Lower leg skin (tissue), 3 donors: ENCODE results near the gene SLC1A7.

Experiments used
- POLR2A ChIP-seq, 2 donors: fragments of 450-650 bp; IDR thresholded peaks; one replicate each; pipeline ENCODE4 v1.6.1; 2016 to 2017; ENCODE audit warnings: antibody characterized with exemption in 2 of 2, mild to moderate bottlenecking in 1 of 2, moderate library complexity in 1 of 2
- TF ChIP-seq, protein P1 (sequence below), 3 donors: fragments of 450-650 bp; IDR thresholded peaks; one replicate each; pipeline ENCODE4 v1.5.1; 2016; ENCODE audit warnings: antibody characterized with exemption in 3 of 3, mild to moderate bottlenecking in 3 of 3, moderate library complexity in 2 of 3

DNA sequence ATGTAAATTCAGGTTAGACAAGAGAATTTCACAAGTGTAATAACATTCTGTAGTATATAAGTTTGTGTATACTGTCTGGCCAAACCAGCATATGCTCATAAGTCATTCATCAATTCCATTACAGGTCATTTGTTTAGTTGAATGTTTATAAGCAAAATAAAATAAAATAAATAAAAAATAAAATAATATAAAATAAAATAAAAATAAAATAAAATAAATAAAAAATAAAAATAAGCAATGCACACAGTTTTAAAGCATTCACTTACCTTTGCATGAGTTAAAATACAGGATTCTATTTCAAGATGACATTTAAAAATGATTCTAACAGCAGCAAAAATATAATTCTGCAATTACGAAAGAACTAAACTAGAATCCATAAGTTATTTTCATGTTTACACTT, 70.5 kb downstream of the SLC1A7 start:
- TF ChIP-seq, protein P1, sequence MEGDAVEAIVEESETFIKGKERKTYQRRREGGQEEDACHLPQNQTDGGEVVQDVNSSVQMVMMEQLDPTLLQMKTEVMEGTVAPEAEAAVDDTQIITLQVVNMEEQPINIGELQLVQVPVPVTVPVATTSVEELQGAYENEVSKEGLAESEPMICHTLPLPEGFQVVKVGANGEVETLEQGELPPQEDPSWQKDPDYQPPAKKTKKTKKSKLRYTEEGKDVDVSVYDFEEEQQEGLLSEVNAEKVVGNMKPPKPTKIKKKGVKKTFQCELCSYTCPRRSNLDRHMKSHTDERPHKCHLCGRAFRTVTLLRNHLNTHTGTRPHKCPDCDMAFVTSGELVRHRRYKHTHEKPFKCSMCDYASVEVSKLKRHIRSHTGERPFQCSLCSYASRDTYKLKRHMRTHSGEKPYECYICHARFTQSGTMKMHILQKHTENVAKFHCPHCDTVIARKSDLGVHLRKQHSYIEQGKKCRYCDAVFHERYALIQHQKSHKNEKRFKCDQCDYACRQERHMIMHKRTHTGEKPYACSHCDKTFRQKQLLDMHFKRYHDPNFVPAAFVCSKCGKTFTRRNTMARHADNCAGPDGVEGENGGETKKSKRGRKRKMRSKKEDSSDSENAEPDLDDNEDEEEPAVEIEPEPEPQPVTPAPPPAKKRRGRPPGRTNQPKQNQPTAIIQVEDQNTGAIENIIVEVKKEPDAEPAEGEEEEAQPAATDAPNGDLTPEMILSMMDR (IDR thresholded peaks at IDR 0.05): no peak
- no peak for TF ChIP-seq POLR2A (IDR thresholded peaks at IDR 0.05)
